Karpas-422 (cell line): Measurements from ENCODE around the gene SPRYD7. TPM values are rescaled to one million over a fixed set of nuclear protein-coding genes. Genes with fewer than 3 reads are reported as not detected.

Experiments used
- DNase-seq: peaks from one replicate; pipeline ENCODE4 v3.0.0-alpha.2; 2015
- H2AFZ ChIP-seq: fragments of 200-600 bp; sonication (generic); 2 replicates; pipeline ENCODE4 v1.6.1; 2014; ENCODE audit warnings: antibody characterized with exemption, low read length, mixed read lengths
- H3K27ac ChIP-seq: fragments of 200-600 bp; sonication (generic); 2 replicates; pipeline ENCODE4 v1.5.1; 2014; ENCODE audit warnings: mild to moderate bottlenecking, low read length, moderate library complexity
- H3K27me3 ChIP-seq: fragments of 200-600 bp; sonication (generic); 2 replicates; pipeline ENCODE4 v1.6.1; 2014; ENCODE audit warnings: low read length, mixed read lengths
- H3K36me3 ChIP-seq: fragments of 200-600 bp; sonication (generic); 2 replicates; pipeline ENCODE4 v1.6.1; 2014; ENCODE audit warnings: low read length, mixed read lengths; ENCODE audit not compliant: insufficient read depth
- H3K4me1 ChIP-seq: fragments of 200-600 bp; sonication (generic); 2 replicates; pipeline ENCODE4 v1.6.1; 2014; ENCODE audit warnings: mild to moderate bottlenecking, low read length, mixed read lengths
- H3K4me2 ChIP-seq: fragments of 200-600 bp; sonication (generic); 2 replicates; pipeline ENCODE4 v1.6.1; 2014; ENCODE audit warnings: low read length, low read depth, mild to moderate bottlenecking; ENCODE audit not compliant: poor library complexity, severe bottlenecking
- H3K4me3 ChIP-seq: fragments of 200-600 bp; sonication (generic); 2 replicates; pipeline ENCODE4 v1.5.1; 2014; ENCODE audit warnings: mild to moderate bottlenecking, antibody characterized with exemption, low read length, mixed read lengths
- H3K79me2 ChIP-seq: fragments of 200-600 bp; sonication (generic); 2 replicates; pipeline ENCODE4 v1.6.1; 2014; ENCODE audit warnings: mild to moderate bottlenecking, low read length, mixed read lengths
- H3K9ac ChIP-seq: fragments of 200-600 bp; sonication (generic); 2 replicates; pipeline ENCODE4 v1.6.0; 2014; ENCODE audit warnings: low read length
- H3K9me2 ChIP-seq: fragments of 200-600 bp; sonication (generic), shearing (Covaris generic); replicated peaks from 2 replicates; pipeline ENCODE4 v1.6.0; 2014; ENCODE audit warnings: mild to moderate bottlenecking, low read length, moderate library complexity; ENCODE audit not compliant: insufficient read depth
- H3K9me3 ChIP-seq: fragments of 300-700, 200-600 bp; sonication (generic); 2 replicates; pipeline ENCODE4 v1.6.1; 2014; ENCODE audit warnings: low read length, mixed read lengths
- H4K20me1 ChIP-seq: fragments of 200-600 bp; sonication (generic); 2 replicates; pipeline ENCODE4 v1.6.1; 2014; ENCODE audit warnings: mild to moderate bottlenecking, antibody characterized with exemption, low read length, low read depth; ENCODE audit not compliant: insufficient read depth
- total RNA-seq: library from RNA; depleted of rRNA; stranded (reverse); fragments of >200 nt; shearing (Covaris generic); gene quantifications from 2 replicates; pipeline ENCODE4 v1.2.3, GENCODE V29; 2014; ENCODE audit warnings: low replicate concordance

The SPRYD7 gene
- total RNA-seq, 1 experiment from 2014 or later: 14.1 TPM

DNA sequence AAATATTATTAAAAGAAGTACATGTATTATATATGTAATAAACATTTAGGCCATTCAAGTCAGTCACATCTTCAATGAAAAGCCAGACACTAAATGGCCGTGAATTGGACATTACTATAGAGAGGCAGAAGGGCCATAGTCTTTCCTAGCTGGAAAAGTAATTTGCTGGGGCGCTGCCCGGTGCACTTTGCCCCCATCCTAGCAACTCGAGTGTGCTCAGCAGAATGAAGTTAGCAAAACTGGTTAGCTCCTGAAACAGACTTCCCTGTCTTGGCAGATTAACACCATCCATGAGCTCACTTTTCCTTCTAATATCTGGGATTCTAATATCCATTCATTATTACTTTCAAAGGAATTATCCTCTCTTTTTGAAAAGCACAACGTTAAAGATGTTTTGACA, 2.8 kb upstream of the SPRYD7 start:
- no peak overlapping the region for H3K4me3 ChIP-seq
- H3K4me2 ChIP-seq: no peak overlapping the region
- H3K4me1 ChIP-seq: peaks cover 37% of the 10 kb centered on the region
- no peak for DNase-seq
- H3K9me3 ChIP-seq: no peaks in the 10 kb centered on the region
- H3K36me3 ChIP-seq: no peaks in the 10 kb centered on the region
- no peak overlapping the region for H3K9ac ChIP-seq
- peaks cover 11% of the 10 kb centered on the region; the same call in 1 of the 2 replicates for H3K79me2 ChIP-seq
- no peaks in the 10 kb centered on the region for H3K27me3 ChIP-seq
- no peaks in the 10 kb centered on the region for H4K20me1 ChIP-seq
- H3K27ac ChIP-seq: peak overlapping the region; percentile 57
- H3K9me2 ChIP-seq: no peaks in the 10 kb centered on the region
- no peak overlapping the region for H2AFZ ChIP-seq

DNA sequence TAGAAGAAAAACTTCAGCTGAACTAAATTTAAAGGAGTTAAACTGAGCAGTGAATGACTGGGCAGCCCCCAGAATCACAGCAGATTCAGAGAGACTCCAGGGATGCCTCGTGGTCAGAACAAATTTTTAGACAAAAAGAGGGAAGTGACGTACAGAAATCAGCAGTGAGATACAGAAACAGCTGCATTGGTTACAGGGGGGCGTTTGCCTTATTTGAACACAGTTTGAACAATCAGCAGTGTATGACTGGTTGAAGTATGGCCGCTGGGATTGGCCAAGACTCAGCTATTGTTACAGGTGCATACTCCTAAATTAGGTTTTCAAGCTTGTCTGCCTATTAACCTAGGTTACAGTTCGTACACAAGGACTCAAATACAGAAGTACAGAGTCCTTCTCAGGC, 2.2 kb upstream of the SPRYD7 start:
- no peaks in the 10 kb centered on the region for H3K27me3 ChIP-seq
- peak overlapping the region; percentile 45; the same call in 1 of the 2 replicates for H2AFZ ChIP-seq
- peak overlapping the region; percentile 62 for H3K27ac ChIP-seq
- peak overlapping the region; percentile 82 for H3K4me2 ChIP-seq
- H3K79me2 ChIP-seq: peaks cover 16% of the 10 kb centered on the region; the same call in 1 of the 2 replicates
- no peaks in the 10 kb centered on the region for H3K9me3 ChIP-seq
- H3K36me3 ChIP-seq: no peaks in the 10 kb centered on the region
- no peak overlapping the region for H3K4me3 ChIP-seq
- peak; percentile 69 for DNase-seq
- H3K4me1 ChIP-seq: peaks cover 37% of the 10 kb centered on the region
- no peaks in the 10 kb centered on the region for H3K9me2 ChIP-seq
- peak overlapping the region; percentile 40; the same call in 1 of the 2 replicates for H3K9ac ChIP-seq
- H4K20me1 ChIP-seq: no peaks in the 10 kb centered on the region

DNA sequence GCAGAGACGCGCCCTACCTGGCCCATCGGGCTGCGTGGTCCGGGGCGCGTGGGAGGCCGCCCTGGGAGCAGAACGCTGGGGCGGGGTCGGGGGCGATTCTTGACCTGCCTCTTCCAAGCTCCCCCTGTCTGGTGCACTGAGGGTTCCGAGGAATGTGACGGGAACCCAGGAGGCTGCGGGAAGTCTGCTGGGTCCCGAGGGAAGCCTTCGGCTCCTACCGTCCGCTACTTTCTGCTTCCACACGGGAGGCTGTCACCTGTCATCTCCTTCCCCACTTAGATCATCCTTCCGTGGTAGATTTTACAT, 781 bp upstream of the SPRYD7 start:
- Histone ChIP-seq H3K79me2 (peaks cover 26% of the 10 kb centered on the region; the same call in 1 of the 2 replicates), H4K20me1 (no peaks in the 10 kb centered on the region), H3K27ac (no peak overlapping the region), H3K4me1 (peaks cover 37% of the 10 kb centered on the region), H3K27me3 (no peaks in the 10 kb centered on the region), H3K9me3 (no peaks in the 10 kb centered on the region), H3K4me3 (peak overlapping the region; percentile 92), H3K36me3 (no peaks in the 10 kb centered on the region), H3K9ac (peak overlapping the region; percentile 76), H3K4me2 (peak overlapping the region; percentile 82), H2AFZ (peak overlapping the region; percentile 93), H3K9me2 (no peaks in the 10 kb centered on the region)
- no peak for DNase-seq

DNA sequence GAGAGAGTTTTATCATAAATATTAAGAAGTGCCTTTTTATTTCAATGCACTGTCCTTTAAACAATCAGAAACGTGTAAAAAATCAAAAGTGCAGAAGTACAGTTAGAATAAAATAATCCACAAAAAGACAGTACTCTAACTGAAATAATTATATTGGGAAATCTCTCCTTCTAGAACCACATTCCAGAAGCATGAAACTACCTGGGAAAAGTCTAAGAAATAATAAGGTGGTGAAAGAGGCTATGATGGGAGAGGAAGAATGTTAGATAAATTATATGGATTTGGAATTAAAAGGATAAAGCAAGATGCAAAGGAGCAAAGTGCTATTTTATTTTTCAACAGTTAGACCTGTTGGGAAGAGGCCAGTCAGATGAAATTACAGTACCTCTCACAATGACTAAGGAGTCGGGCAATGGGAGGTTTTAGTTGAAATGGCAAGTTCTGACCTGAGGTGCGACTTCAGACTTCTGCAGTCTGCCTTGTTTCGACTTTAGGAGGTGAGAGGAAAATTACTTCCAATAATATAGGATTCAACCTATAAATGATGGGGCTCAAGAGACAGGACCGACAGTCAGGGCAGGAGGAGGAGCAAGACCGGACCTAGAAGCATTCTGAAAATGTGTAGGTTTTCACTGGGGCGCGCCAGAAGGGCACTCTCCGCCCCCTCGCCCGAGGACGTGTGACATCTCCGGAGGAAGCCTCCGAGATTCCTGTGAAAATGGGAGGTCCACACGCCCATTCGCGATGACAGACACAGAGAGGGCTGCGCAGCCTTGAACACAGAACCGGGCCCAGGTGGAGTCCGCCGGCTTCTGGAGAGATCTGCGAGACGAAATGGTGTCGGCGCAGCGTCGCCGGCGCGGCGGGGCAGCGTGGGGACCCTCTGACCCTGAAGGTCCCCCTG, 717 bp downstream of the SPRYD7 start:
- Histone ChIP-seq H3K36me3 (no peaks in the 10 kb centered on the region), H3K9me3 (no peaks in the 10 kb centered on the region), H3K4me3 (peak overlapping the region; percentile 92), H3K27me3 (no peaks in the 10 kb centered on the region), H3K9me2 (no peaks in the 10 kb centered on the region), H4K20me1 (no peaks in the 10 kb centered on the region), H3K4me1 (peaks cover 37% of the 10 kb centered on the region), H3K9ac (peak overlapping the region; percentile 81), H3K79me2 (peaks cover 30% of the 10 kb centered on the region; the same call in 1 of the 2 replicates), H2AFZ (peak overlapping the region; percentile 90), H3K27ac (no peak overlapping the region), H3K4me2 (peak overlapping the region; percentile 82)
- DNase-seq: peak; percentile 65

DNA sequence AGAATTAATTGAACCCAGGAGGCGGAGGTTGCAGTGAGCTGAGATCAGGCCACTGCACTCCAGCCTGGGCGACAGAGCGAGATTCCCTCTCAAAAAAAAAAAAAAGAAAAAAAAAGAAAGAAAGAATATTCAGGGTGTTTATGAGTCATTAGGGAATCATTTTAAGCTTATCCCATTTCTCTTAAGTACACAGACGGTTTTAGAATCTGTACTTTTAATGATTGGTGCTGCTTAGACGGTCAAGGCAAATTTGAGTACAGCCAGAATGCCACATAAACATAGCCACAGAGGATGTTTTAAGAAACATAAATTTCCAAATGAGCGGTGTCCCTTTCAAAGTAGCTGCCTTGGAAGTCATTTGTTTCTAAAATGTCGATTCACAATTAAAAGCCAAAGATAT, 2.6 kb downstream of the SPRYD7 start:
- H4K20me1 ChIP-seq: no peaks in the 10 kb centered on the region
- peaks cover 30% of the 10 kb centered on the region; the same call in 1 of the 2 replicates for H3K79me2 ChIP-seq

DNA sequence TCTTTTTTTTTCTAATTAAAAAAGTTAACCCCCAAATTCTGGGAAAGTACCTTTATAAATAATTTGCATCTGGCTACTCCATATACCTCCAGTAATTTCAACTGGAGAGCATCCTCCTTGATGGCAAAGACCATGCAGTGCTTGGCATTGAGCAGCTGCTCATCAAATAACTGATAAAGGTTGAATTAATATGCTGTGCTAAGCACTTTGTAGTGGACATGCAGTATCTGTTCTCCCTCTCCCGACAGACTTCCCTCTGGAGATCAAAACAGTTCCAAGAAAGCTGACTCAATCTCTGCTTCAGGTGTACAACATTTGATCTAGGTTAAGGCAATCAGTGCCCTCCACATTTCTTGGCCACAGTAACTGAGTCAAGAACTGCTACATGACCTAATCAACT, 3.3 kb downstream of the SPRYD7 start:
- DNase-seq: no peak
- Histone ChIP-seq H3K4me3 (no peak overlapping the region), H2AFZ (no peak overlapping the region), H3K9me2 (no peaks in the 10 kb centered on the region), H3K27me3 (no peaks in the 10 kb centered on the region), H3K27ac (no peak overlapping the region), H3K9me3 (no peaks in the 10 kb centered on the region), H3K4me2 (no peak overlapping the region), H3K4me1 (peaks cover 23% of the 10 kb centered on the region), H3K9ac (no peak overlapping the region), H3K36me3 (no peaks in the 10 kb centered on the region), H3K79me2 (peaks cover 30% of the 10 kb centered on the region; the same call in 1 of the 2 replicates), H4K20me1 (no peaks in the 10 kb centered on the region)

More for the DNA sequence above, 2.6 kb downstream of the SPRYD7 start:
- Histone ChIP-seq H3K27ac (no peak overlapping the region), H3K9me3 (no peaks in the 10 kb centered on the region), H3K4me1 (peaks cover 30% of the 10 kb centered on the region), H3K9ac (no peak overlapping the region), H3K36me3 (no peaks in the 10 kb centered on the region), H2AFZ (no peak overlapping the region), H3K4me3 (no peak overlapping the region), H3K27me3 (no peaks in the 10 kb centered on the region), H3K9me2 (no peaks in the 10 kb centered on the region), H3K4me2 (no peak overlapping the region)
- no peak for DNase-seq

DNA sequence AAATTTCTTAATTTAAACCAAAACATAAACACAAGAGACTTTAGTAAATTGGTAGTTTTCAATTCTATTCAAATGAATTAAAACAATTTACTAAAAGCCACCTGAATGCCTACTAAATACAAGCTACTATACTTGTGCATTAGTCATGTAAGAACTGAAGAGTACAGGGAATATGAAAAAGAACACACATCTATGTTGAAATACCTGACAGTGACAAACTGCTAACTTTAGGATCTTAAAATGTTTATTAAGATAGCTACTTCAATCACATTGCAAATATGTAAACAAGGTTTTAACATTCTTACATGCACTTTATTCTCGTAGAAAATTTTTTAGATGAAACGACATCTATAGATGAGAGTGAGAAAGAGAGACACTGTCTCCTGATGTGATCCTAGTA, 4.1 kb downstream of the SPRYD7 start:
- no peak overlapping the region for H3K4me2 ChIP-seq
- H3K9me3 ChIP-seq: no peaks in the 10 kb centered on the region
- H3K36me3 ChIP-seq: peaks cover 5% of the 10 kb centered on the region; the same call in 1 of the 2 replicates
- H3K9me2 ChIP-seq: no peaks in the 10 kb centered on the region
- no peak overlapping the region for H3K27ac ChIP-seq
- no peaks in the 10 kb centered on the region for H4K20me1 ChIP-seq
- peaks cover 15% of the 10 kb centered on the region for H3K4me1 ChIP-seq
- H2AFZ ChIP-seq: no peak overlapping the region
- no peak overlapping the region for H3K4me3 ChIP-seq
- H3K27me3 ChIP-seq: no peaks in the 10 kb centered on the region
- no peak for DNase-seq
- H3K9ac ChIP-seq: no peak overlapping the region
- peaks cover 30% of the 10 kb centered on the region; the same call in 1 of the 2 replicates for H3K79me2 ChIP-seq

DNA sequence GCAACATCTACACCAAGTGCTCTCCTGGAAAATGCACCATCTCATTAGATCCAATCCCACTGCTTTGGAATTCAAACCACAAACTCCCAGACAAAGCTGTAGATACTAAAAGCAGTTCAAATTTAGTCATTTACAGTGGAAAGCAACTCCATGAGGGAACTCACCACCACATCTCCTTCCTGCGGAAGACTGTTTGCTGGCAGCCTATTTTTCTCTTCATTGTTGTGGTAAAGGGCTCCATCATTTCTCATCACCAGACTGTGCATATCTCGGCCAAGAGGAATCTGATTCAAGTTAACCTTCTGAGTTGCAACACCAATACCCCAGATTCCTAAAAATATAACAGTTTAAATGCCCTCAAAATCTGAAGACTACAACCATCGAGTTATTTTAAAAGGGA, 8.4 kb downstream of the SPRYD7 start:
- no peak overlapping the region for H3K9ac ChIP-seq
- H3K9me2 ChIP-seq: no peaks in the 10 kb centered on the region
- peaks cover 14% of the 10 kb centered on the region for H3K4me1 ChIP-seq
- no peak overlapping the region for H2AFZ ChIP-seq
- H3K4me2 ChIP-seq: no peak overlapping the region
- H3K36me3 ChIP-seq: peaks cover 5% of the 10 kb centered on the region; the same call in 1 of the 2 replicates
- H3K4me3 ChIP-seq: no peak overlapping the region
- no peaks in the 10 kb centered on the region for H4K20me1 ChIP-seq
- no peak for DNase-seq
- H3K9me3 ChIP-seq: no peaks in the 10 kb centered on the region
- H3K27me3 ChIP-seq: no peaks in the 10 kb centered on the region
- peaks cover 10% of the 10 kb centered on the region; the same call in 1 of the 2 replicates for H3K79me2 ChIP-seq
- H3K27ac ChIP-seq: no peak overlapping the region
